Neuronal stem cell (in vitro differentiated cells): ENCODE results near the gene CELA2A.

ENCODE experiments used
- DNase-seq: peaks from one replicate; pipeline ENCODE4 v3.0.0-alpha.2; 2013; ENCODE audit warnings: low spot score
- H2AFZ ChIP-seq: one replicate; pipeline ENCODE4 v1.6.1; 2013; ENCODE audit warnings: mild to moderate bottlenecking, low read length, inconsistent platforms
- H2AK5ac ChIP-seq: 2 replicates; pipeline ENCODE4 v1.6.1; 2013; ENCODE audit warnings: low read depth, mild to moderate bottlenecking, inconsistent platforms, low read length, moderate library complexity, mixed read lengths
- H2BK120ac ChIP-seq: 2 replicates; pipeline ENCODE4 v1.6.1; 2013; ENCODE audit warnings: low read depth, mild to moderate bottlenecking, inconsistent platforms, low read length, moderate library complexity, mixed read lengths
- H2BK12ac ChIP-seq: one replicate; pipeline ENCODE4 v1.6.1; 2013; ENCODE audit warnings: low read length, inconsistent platforms
- H2BK15ac ChIP-seq: 2 replicates; pipeline ENCODE4 v1.6.1; 2013; ENCODE audit warnings: mild to moderate bottlenecking, low read length, inconsistent platforms, mixed read lengths
- H2BK5ac ChIP-seq: one replicate; pipeline ENCODE4 v1.6.1; 2013; ENCODE audit warnings: inconsistent platforms, mild to moderate bottlenecking, low read length, moderate library complexity
- H3K14ac ChIP-seq: one replicate; pipeline ENCODE4 v1.6.1; 2013; ENCODE audit warnings: low read length, inconsistent platforms
- H3K18ac ChIP-seq: 2 replicates; pipeline ENCODE4 v1.6.1; 2013; ENCODE audit warnings: low read length, inconsistent platforms
- H3K23ac ChIP-seq: 2 replicates; pipeline ENCODE4 v1.6.1; 2013; ENCODE audit warnings: low read depth, mild to moderate bottlenecking, mixed read lengths, low read length, inconsistent platforms; ENCODE audit not compliant: poor library complexity
- H3K27ac ChIP-seq: replicated peaks from 3 replicates; pipeline ENCODE4 v1.5.1; 2013; ENCODE audit warnings: low read length, inconsistent platforms
- H3K27me3 ChIP-seq, 3 experiments: 2 replicates each; pipeline ENCODE4 v1.6.1; 2013; ENCODE audit warnings: low read length in 3 of 3, mild to moderate bottlenecking in 2 of 3, inconsistent platforms in 1 of 3, low read depth in 1 of 3, mixed read lengths in 1 of 3, moderate library complexity in 1 of 3; ENCODE audit not compliant: control insufficient read depth in 3 of 3, insufficient read depth in 3 of 3
- H3K36me3 ChIP-seq, 2 donors: replicated peaks in 1 of 2; 2 replicates each; pipeline ENCODE4 v1.6.1; 2013; ENCODE audit warnings: low read length in 2 of 2; ENCODE audit not compliant: control insufficient read depth in 2 of 2, insufficient read depth in 2 of 2
- H3K4ac ChIP-seq: 2 replicates; pipeline ENCODE4 v1.6.1; 2013; ENCODE audit warnings: inconsistent platforms, mild to moderate bottlenecking, low read length, moderate library complexity
- H3K4me1 ChIP-seq, 2 donors: 1 replicate in 1 of 2; 2 replicates in 1 of 2; pipeline ENCODE4 v1.6.1; 2013; ENCODE audit warnings: low read length in 2 of 2, low read depth in 1 of 2; ENCODE audit not compliant: control insufficient read depth in 2 of 2, insufficient read depth in 1 of 2
- H3K4me2 ChIP-seq: one replicate; pipeline ENCODE4 v1.6.1; 2013; ENCODE audit warnings: mild to moderate bottlenecking, low read length, inconsistent platforms; ENCODE audit not compliant: insufficient read depth, poor library complexity, severe bottlenecking
- H3K4me3 ChIP-seq, 2 donors: 2 replicates each; pipeline ENCODE4 v1.5.1; 2013; ENCODE audit warnings: low read length in 2 of 2, mild to moderate bottlenecking in 2 of 2, inconsistent platforms in 1 of 2, moderate library complexity in 1 of 2
- H3K79me1 ChIP-seq: one replicate; pipeline ENCODE4 v1.6.1; 2013; ENCODE audit warnings: low read depth, mild to moderate bottlenecking, inconsistent platforms, low read length, moderate library complexity
- H3K9ac ChIP-seq: one replicate; pipeline ENCODE4 v1.6.1; 2013; ENCODE audit warnings: mild to moderate bottlenecking, low read depth, low read length, inconsistent platforms; ENCODE audit not compliant: poor library complexity
- H3K9me3 ChIP-seq, 2 donors: replicated peaks in 1 of 2; 2 replicates each; pipeline versions ENCODE3 to v1.6.1; 2013; ENCODE audit warnings: low read length in 2 of 2, mild to moderate bottlenecking in 2 of 2, inconsistent platforms in 1 of 2, low read depth in 1 of 2, mixed read lengths in 1 of 2, moderate library complexity in 1 of 2; ENCODE audit not compliant: control insufficient read depth in 2 of 2, insufficient read depth in 1 of 2
- H4K8ac ChIP-seq: one replicate; pipeline ENCODE4 v1.6.1; 2013; ENCODE audit warnings: low read depth, mild to moderate bottlenecking, inconsistent platforms, low read length, moderate library complexity
- H4K91ac ChIP-seq: one replicate; pipeline ENCODE4 v1.6.1; 2013; ENCODE audit warnings: low read length, low read depth, mild to moderate bottlenecking, inconsistent platforms; ENCODE audit not compliant: poor library complexity
- WGBS, 2 donors: extraction: QIAGEN DNeasy Blood & Tissue Kit; methylation state at CpG; one replicate each; pipeline ENCODE4 v1.1.7; 2013; ENCODE audit warnings: missing lambda C conversion rate in 2 of 2, mixed read lengths in 1 of 2; ENCODE audit not compliant: insufficient read length in 2 of 2, insufficient replicate concordance in 1 of 2; ENCODE audit errors: extremely low coverage in 2 of 2; 5-methylcytosine and 5-hydroxymethylcytosine counted together

CELA2A gene

GRCh38 chr1:15410223-15410883, 46.2 kb upstream of the CELA2A start:
- no peak overlapping the region for H2BK120ac ChIP-seq
- no peak overlapping the region for H3K27ac ChIP-seq
- H4K91ac ChIP-seq: no peak overlapping the region
- peak overlapping the region; percentile 26 for H2AK5ac ChIP-seq
- peak overlapping the region; percentile 98 for H3K23ac ChIP-seq
- H3K14ac ChIP-seq: peak overlapping the region; percentile 25
- no peak overlapping the region for H2BK15ac ChIP-seq
- H3K9ac ChIP-seq: peak overlapping the region; percentile 99
- H2BK5ac ChIP-seq: no peak overlapping the region
- no peak for DNase-seq
- H4K8ac ChIP-seq: no peak overlapping the region
- no peaks in the 10 kb centered on the region for H3K9me3 ChIP-seq
- peak overlapping the region; percentile 75 to 91 for H3K4me3 ChIP-seq
- no peaks in the 10 kb centered on the region for H3K36me3 ChIP-seq
- no peak overlapping the region for H3K4ac ChIP-seq
- H3K79me1 ChIP-seq: no peaks in the 10 kb centered on the region
- peak overlapping the region; percentile 98 for H2AFZ ChIP-seq
- peaks cover 10 to 12% of the 10 kb centered on the region in 2 donors for H3K4me1 ChIP-seq
- no peak overlapping the region for H2BK12ac ChIP-seq
- H3K4me2 ChIP-seq: peak overlapping the region; percentile 90
- no CpG with 5 or more reads among the region's 53 CpGs for WGBS, 2 donors
- peaks cover 0 to 37% (median 15%) of the 10 kb centered on the region in 3 experiments for H3K27me3 ChIP-seq
- H3K18ac ChIP-seq: peak overlapping the region; percentile 93

GRCh38 chr1:15410884-15411245, 45.7 kb upstream of the CELA2A start:
- Histone ChIP-seq H2AFZ (peak overlapping the region; percentile 98), H3K23ac (no peak overlapping the region), H2BK5ac (no peak overlapping the region), H4K8ac (no peak overlapping the region), H3K4ac (no peak overlapping the region), H2BK120ac (no peak overlapping the region), H4K91ac (no peak overlapping the region), H3K79me1 (no peaks in the 10 kb centered on the region), H3K4me3 (peak overlapping the region; percentile 75 to 91), H3K4me2 (peak overlapping the region; percentile 90), H2BK12ac (no peak overlapping the region), H3K14ac (no peak overlapping the region), H3K36me3 (no peaks in the 10 kb centered on the region), H2BK15ac (no peak overlapping the region), H2AK5ac (no peak overlapping the region), H3K27ac (no peak overlapping the region), H3K27me3 (peaks cover 0 to 31% (median 15%) of the 10 kb centered on the region in 3 experiments), H3K4me1 (peaks cover 10 to 12% of the 10 kb centered on the region in 2 donors), H3K18ac (no peak overlapping the region), H3K9ac (no peak overlapping the region), H3K9me3 (no peaks in the 10 kb centered on the region)
- no CpG with 5 or more reads among the region's 11 CpGs for WGBS, 2 donors
- no peak for DNase-seq

- Histone ChIP-seq H3K4me1 (peaks cover 10 to 12% of the 10 kb centered on the region in 2 donors), H3K18ac (no peak overlapping the region), H3K9ac (no peak overlapping the region), H2BK120ac (no peak overlapping the region), H2AK5ac (peak overlapping the region; percentile 12), H3K27ac (no peak overlapping the region), H3K23ac (peak overlapping the region; percentile 68), H3K79me1 (no peaks in the 10 kb centered on the region), H2AFZ (no peak overlapping the region), H3K4me3 (peak overlapping the region in 1 of 2 donors; percentile 4), H3K27me3 (peaks cover 0 to 26% (median 15%) of the 10 kb centered on the region in 3 experiments), H4K91ac (no peak overlapping the region), H2BK15ac (no peak overlapping the region), H2BK12ac (no peak overlapping the region), H4K8ac (no peak overlapping the region), H3K4ac (no peak overlapping the region), H2BK5ac (no peak overlapping the region), H3K4me2 (no peak overlapping the region), H3K14ac (peak overlapping the region; percentile 67), H3K36me3 (no peaks in the 10 kb centered on the region), H3K9me3 (no peaks in the 10 kb centered on the region)
- DNase-seq: no peak
- no CpG with 5 or more reads among the region's 12 CpGs for WGBS, 2 donors
These were observed 44.9 kb upstream of the CELA2A start for GRCh38 chr1:15411593-15412137.

GRCh38 chr1:15412175-15412800, 44.2 kb upstream of the CELA2A start:
- DNase-seq: no peak
- Histone ChIP-seq H3K27ac (no peak overlapping the region), H2BK120ac (no peak overlapping the region)

More at GRCh38 chr1:15412175-15412800, 44.2 kb upstream of the CELA2A start:
- Histone ChIP-seq H3K18ac (no peak overlapping the region), H3K27me3 (peaks cover 0 to 20% (median 15%) of the 10 kb centered on the region in 3 experiments), H3K9me3 (no peaks in the 10 kb centered on the region), H4K8ac (no peak overlapping the region), H2BK15ac (no peak overlapping the region), H4K91ac (no peak overlapping the region), H3K36me3 (no peaks in the 10 kb centered on the region), H3K4me3 (no peak overlapping the region), H2BK5ac (no peak overlapping the region), H3K79me1 (no peaks in the 10 kb centered on the region), H2BK12ac (no peak overlapping the region), H3K9ac (no peak overlapping the region), H3K23ac (no peak overlapping the region), H3K4me2 (no peak overlapping the region), H3K4ac (no peak overlapping the region), H2AFZ (no peak overlapping the region), H2AK5ac (no peak overlapping the region), H3K4me1 (peaks cover 10 to 12% of the 10 kb centered on the region in 2 donors), H3K14ac (no peak overlapping the region)
- WGBS, 2 donors: no CpG with 5 or more reads among the region's 16 CpGs
